ENCODE results near the gene DLG1. TPM values are rescaled to one million over a fixed set of nuclear protein-coding genes. Genes with fewer than 3 reads are reported as not detected.

DLG1 gene
- total and polyA plus RNA-seq, 2 of the 4 experiments (the other 2 are of a cell fraction), result 21.2 to 57.7 TPM

DNA sequence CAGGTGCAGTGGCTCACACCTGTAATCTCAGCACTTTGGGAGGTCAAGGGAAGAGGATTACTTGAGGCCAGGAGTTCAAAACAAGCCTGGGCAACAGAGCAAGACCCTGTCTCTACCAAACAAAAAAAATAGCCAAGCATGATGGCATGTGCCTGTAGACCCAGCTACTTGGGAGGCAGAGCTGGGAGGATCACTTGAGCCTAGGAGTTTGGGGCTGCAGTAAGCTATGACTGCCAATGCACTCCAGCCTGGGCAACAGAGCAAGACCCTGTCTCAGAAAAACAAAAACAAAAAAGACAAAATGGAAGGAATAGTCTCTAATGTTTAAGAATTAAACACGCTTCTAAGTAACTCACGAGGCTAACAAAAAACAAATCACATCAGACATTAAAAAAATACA lies 106.5 kb downstream of the DLG1 start:
- Histone ChIP-seq H3K36me3 (ENCODE audit: control insufficient read depth, insufficient read depth, low read length) (no peaks in the 10 kb centered on the region), H3K18ac (ENCODE audit: low read depth, low read length) (no peak overlapping the region), H3K4me3 (ENCODE audit: insufficient read depth, low read depth, low read length) (no peak overlapping the region), H4K8ac (ENCODE audit: low read depth in 2 of 2, low read length in 2 of 2) (no peak overlapping the region), H3K56ac (ENCODE audit: extremely low read depth, insufficient read depth, low read length) (no peak overlapping the region), H3K27me3 (ENCODE audit: control insufficient read depth, insufficient read depth, low read length) (no peaks in the 10 kb centered on the region), H2AFZ (replicated peaks; ENCODE audit: low read length, poor library complexity) (no peak overlapping the region), H3K79me1 (ENCODE audit: low read depth in 1 of 2, low read length in 2 of 2) (peaks cover 18 to 39% of the 10 kb centered on the region in 2 experiments), H2BK20ac (ENCODE audit: low read depth, low read length) (no peak overlapping the region), H4K91ac (ENCODE audit: insufficient read depth, low read depth, low read length) (no peak overlapping the region), H3K14ac (replicated peaks; ENCODE audit: low read depth, low read length) (no peak overlapping the region), H4K5ac (ENCODE audit: low read depth, low read length) (no peak overlapping the region), H3K9me3 (ENCODE audit: control insufficient read depth, insufficient read depth, low read length) (no peaks in the 10 kb centered on the region), H3K27ac (ENCODE audit: insufficient read depth, low read length) (no peak overlapping the region), H2AK9ac (replicated peaks; ENCODE audit: low read depth, low read length, poor library complexity) (no peak overlapping the region), H2BK5ac (ENCODE audit: low read depth, low read length, poor library complexity, severe bottlenecking) (no peak overlapping the region), H2BK15ac (ENCODE audit: low read depth, low read length) (no peak overlapping the region), H4K20me1 (ENCODE audit: insufficient read depth, low read length) (peaks cover 19% of the 10 kb centered on the region; the same call in 1 of the 2 replicates), H3K9me1 (ENCODE audit: insufficient read depth, low read length) (no peaks in the 10 kb centered on the region), H3K23ac (ENCODE audit: low read depth, low read length) (no peak overlapping the region), H2BK120ac (ENCODE audit: low read depth, low read length) (no peak overlapping the region), H3K4me1 (ENCODE audit: control insufficient read depth, insufficient read depth, low read length) (peaks cover 4% of the 10 kb centered on the region), H3K4me2 (ENCODE audit: low read depth, low read length) (no peak overlapping the region), H3K4ac (ENCODE audit: low read depth, low read length) (no peak overlapping the region), H3K9ac (ENCODE audit: low read depth, low read length) (no peak overlapping the region), H2AK5ac (ENCODE audit: low read depth, low read length) (no peak overlapping the region)
- POLR2A ChIA-PET (ENCODE audit: unreplicated experiment), result interaction anchor here (0.6 kb wide), 1 partner anchor 147 kb away, joined by 6 read pairs; no protein-coding TSS in a partner anchor
- WGBS, 2 experiments (ENCODE audit: extremely low coverage in 2 of 2, insufficient read length in 1 of 2), result no CpG with 5 or more reads among the region's 2 CpGs
- dilution Hi-C loops (cut with HindIII; ENCODE audit: low sequenced_read_pairs, unreplicated experiment) (no loop called here), intact Hi-C loops (cut with micrococcal nuclease) (no loop called here), in situ Hi-C loops (cut with MboI; ENCODE audit: low sequenced_read_pairs) (no loop called here)
- TF ChIP-seq FOS (IDR thresholded peaks at IDR 0.05; ENCODE audit: low read depth, low read length) (no peak), POLR2A (IDR thresholded peaks at IDR 0.05; ENCODE audit: low read depth, low read length) (no peak), CEBPB (IDR thresholded peaks at IDR 0.05; ENCODE audit: low read depth, low read length) (no peak), MAFK (IDR thresholded peaks at IDR 0.05; ENCODE audit: low read depth, low read length) (no peak), MAZ (IDR thresholded peaks at IDR 0.05; ENCODE audit: borderline replicate concordance, low read depth, low read length) (no peak), BHLHE40 (IDR thresholded peaks at IDR 0.05; ENCODE audit: low read depth, low read length) (no peak), CHD1 (IDR thresholded peaks at IDR 0.05; ENCODE audit: low read depth, low read length) (no peak), SMC3 (IDR thresholded peaks at IDR 0.05; ENCODE audit: low read depth, low read length) (no peak), RAD21 (IDR thresholded peaks at IDR 0.05; ENCODE audit: low read length) (no peak), RCOR1 (IDR thresholded peaks at IDR 0.05; ENCODE audit: insufficient replicate concordance, low read length) (no peak), NFE2L2 (IDR thresholded peaks at IDR 0.05; ENCODE audit: low read depth, low read length) (no peak), MXI1 (IDR thresholded peaks at IDR 0.05; ENCODE audit: borderline replicate concordance, low read depth, low read length) (no peak), RFX5 (IDR thresholded peaks at IDR 0.05; ENCODE audit: low read depth, low read length) (no peak)
- TF ChIP-seq, protein P1, sequence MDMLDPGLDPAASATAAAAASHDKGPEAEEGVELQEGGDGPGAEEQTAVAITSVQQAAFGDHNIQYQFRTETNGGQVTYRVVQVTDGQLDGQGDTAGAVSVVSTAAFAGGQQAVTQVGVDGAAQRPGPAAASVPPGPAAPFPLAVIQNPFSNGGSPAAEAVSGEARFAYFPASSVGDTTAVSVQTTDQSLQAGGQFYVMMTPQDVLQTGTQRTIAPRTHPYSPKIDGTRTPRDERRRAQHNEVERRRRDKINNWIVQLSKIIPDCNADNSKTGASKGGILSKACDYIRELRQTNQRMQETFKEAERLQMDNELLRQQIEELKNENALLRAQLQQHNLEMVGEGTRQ (IDR thresholded peaks at IDR 0.05; ENCODE audit: low read depth, low read length), result no peak
- TF ChIP-seq, protein P2, sequence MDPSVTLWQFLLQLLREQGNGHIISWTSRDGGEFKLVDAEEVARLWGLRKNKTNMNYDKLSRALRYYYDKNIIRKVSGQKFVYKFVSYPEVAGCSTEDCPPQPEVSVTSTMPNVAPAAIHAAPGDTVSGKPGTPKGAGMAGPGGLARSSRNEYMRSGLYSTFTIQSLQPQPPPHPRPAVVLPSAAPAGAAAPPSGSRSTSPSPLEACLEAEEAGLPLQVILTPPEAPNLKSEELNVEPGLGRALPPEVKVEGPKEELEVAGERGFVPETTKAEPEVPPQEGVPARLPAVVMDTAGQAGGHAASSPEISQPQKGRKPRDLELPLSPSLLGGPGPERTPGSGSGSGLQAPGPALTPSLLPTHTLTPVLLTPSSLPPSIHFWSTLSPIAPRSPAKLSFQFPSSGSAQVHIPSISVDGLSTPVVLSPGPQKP (IDR thresholded peaks at IDR 0.05; ENCODE audit: borderline replicate concordance, low read depth, low read length), result no peak
- TF ChIP-seq, protein P3, sequence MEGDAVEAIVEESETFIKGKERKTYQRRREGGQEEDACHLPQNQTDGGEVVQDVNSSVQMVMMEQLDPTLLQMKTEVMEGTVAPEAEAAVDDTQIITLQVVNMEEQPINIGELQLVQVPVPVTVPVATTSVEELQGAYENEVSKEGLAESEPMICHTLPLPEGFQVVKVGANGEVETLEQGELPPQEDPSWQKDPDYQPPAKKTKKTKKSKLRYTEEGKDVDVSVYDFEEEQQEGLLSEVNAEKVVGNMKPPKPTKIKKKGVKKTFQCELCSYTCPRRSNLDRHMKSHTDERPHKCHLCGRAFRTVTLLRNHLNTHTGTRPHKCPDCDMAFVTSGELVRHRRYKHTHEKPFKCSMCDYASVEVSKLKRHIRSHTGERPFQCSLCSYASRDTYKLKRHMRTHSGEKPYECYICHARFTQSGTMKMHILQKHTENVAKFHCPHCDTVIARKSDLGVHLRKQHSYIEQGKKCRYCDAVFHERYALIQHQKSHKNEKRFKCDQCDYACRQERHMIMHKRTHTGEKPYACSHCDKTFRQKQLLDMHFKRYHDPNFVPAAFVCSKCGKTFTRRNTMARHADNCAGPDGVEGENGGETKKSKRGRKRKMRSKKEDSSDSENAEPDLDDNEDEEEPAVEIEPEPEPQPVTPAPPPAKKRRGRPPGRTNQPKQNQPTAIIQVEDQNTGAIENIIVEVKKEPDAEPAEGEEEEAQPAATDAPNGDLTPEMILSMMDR (conservative IDR thresholded peaks at IDR 0.05; ENCODE audit: low read depth, low read length), result no peak
- DNase-seq, result no peak
- ATAC-seq (ENCODE audit: low read depth), result no peak
- BruUV-seq (replicated peaks), result no TSS peak
- CTCF ChIA-PET, result no interaction called here

Measured in IMR-90 (cell line).